Stimulated activated CD8-positive, alpha-beta memory T cell treated with anti-CD3 and anti-CD28 coated beads, Interleukin-7, amount 100 ng/mL, for 24 hours (primary cell): ENCODE results near the gene EVPL.
"Not testable (repeated sequence)": the region's sequence is repeated elsewhere in the genome, so short reads cannot be mapped to it uniquely, and the experiment has no call there.

Experiments
- DNase-seq: peaks from one replicate; pipeline ENCODE4 v3.0.0-alpha.2; 2020; ENCODE audit warnings: low read depth

Gene EVPL

GRCh38 chr17:76048025-76048605, 21.0 kb upstream of the EVPL start:
- DNase-seq: no peak

GRCh38 chr17:76046064-76046463, 19.0 kb upstream of the EVPL start:
- no peak for DNase-seq

GRCh38 chr17:76044475-76045007, 17.4 kb upstream of the EVPL start:
- not testable (repeated sequence) for DNase-seq

GRCh38 chr17:76042868-76043267, 15.8 kb upstream of the EVPL start:
- not testable (repeated sequence) for DNase-seq

- no peak for DNase-seq
Measured at GRCh38 chr17:76040376-76040775, 13.3 kb upstream of the EVPL start.

- DNase-seq: no peak
Measured at GRCh38 chr17:76039121-76039520, 12.0 kb upstream of the EVPL start.

GRCh38 chr17:76038050-76038449, 10.9 kb upstream of the EVPL start:
- DNase-seq: no peak

- DNase-seq: no peak
Measured at GRCh38 chr17:76036497-76037261, 9.6 kb upstream of the EVPL start.

GRCh38 chr17:76034428-76035350, 7.6 kb upstream of the EVPL start:
- no peak for DNase-seq

GRCh38 chr17:76033139-76033538, 6.0 kb upstream of the EVPL start:
- no peak for DNase-seq

GRCh38 chr17:76032780-76033108, 5.6 kb upstream of the EVPL start:
- DNase-seq: no peak

- no peak for DNase-seq
Measured at GRCh38 chr17:76032073-76032779, 5.1 kb upstream of the EVPL start.

- DNase-seq: no peak
Measured at GRCh38 chr17:76026714-76027158, 370 bp downstream of the EVPL start.

- DNase-seq: no peak
Measured at GRCh38 chr17:76025294-76025693, 1.8 kb downstream of the EVPL start.

GRCh38 chr17:76024353-76024752, 2.8 kb downstream of the EVPL start:
- DNase-seq: no peak

GRCh38 chr17:76023900-76024237, 3.2 kb downstream of the EVPL start:
- DNase-seq: no peak

- no peak for DNase-seq
Measured at GRCh38 chr17:76022973-76023899, 3.9 kb downstream of the EVPL start.

GRCh38 chr17:76022285-76022684, 4.8 kb downstream of the EVPL start:
- no peak for DNase-seq

- DNase-seq: no peak
Measured at GRCh38 chr17:76019833-76020467, 7.2 kb downstream of the EVPL start.

GRCh38 chr17:76018801-76019200, 8.3 kb downstream of the EVPL start:
- no peak for DNase-seq

GRCh38 chr17:76018340-76018680, 8.8 kb downstream of the EVPL start:
- DNase-seq: no peak
